Endothelial cell (in vitro differentiated cells): ENCODE measurements around the gene BMP7. TPM values are rescaled to one million over a fixed set of nuclear protein-coding genes. Genes with fewer than 3 reads are reported as not detected.

Source experiments
- DNase-seq: peaks from one replicate; pipeline ENCODE4 v3.0.0; 2021; ENCODE audit warnings: low spot score
- H3K27ac Mint-ChIP-seq: one replicate; pipeline ENCODE4 v1.8.0; 2021; ENCODE audit warnings: mixed read lengths, inconsistent platforms; ENCODE audit not compliant: unreplicated experiment
- H3K27me3 Mint-ChIP-seq: one replicate; pipeline ENCODE4 v1.8.0; 2021; ENCODE audit warnings: mild to moderate bottlenecking, moderate library complexity, mixed read lengths, inconsistent platforms; ENCODE audit not compliant: unreplicated experiment
- H3K36me3 Mint-ChIP-seq: one replicate; pipeline ENCODE4 v1.8.0; 2021; ENCODE audit warnings: mild to moderate bottlenecking, low read depth, mixed read lengths, inconsistent platforms; ENCODE audit not compliant: unreplicated experiment
- H3K4me1 Mint-ChIP-seq: one replicate; pipeline ENCODE4 v1.8.0; 2021; ENCODE audit warnings: mild to moderate bottlenecking, mixed read lengths, inconsistent platforms; ENCODE audit not compliant: unreplicated experiment
- H3K4me3 Mint-ChIP-seq: one replicate; pipeline ENCODE4 v1.8.0; 2021; ENCODE audit warnings: mild to moderate bottlenecking, mixed read lengths, inconsistent platforms; ENCODE audit not compliant: unreplicated experiment
- H3K9me3 Mint-ChIP-seq: one replicate; pipeline ENCODE4 v1.8.0; 2021; ENCODE audit warnings: mixed read lengths, inconsistent platforms; ENCODE audit not compliant: unreplicated experiment
- CTCF ChIP-seq: fragments of 200-600 bp; sonication (generic); IDR thresholded peaks from one replicate; pipeline ENCODE4 v1.5.0; 2021; ENCODE audit warnings: antibody characterized with exemption; ENCODE audit not compliant: unreplicated experiment
- total RNA-seq: library from RNA; stranded (reverse); fragmentation: NEBNext Ultra II Directional; extraction: Animal tissue kit (Norgen Biotek cat#: 25700); gene quantifications from one replicate; pipeline ENCODE4 v1.2.1, GENCODE V29; 2021; ENCODE audit not compliant: unreplicated experiment

The BMP7 gene
- total RNA-seq, 1 donor from 2014 or later = 0.38 TPM

GRCh38 chr20:57128044-57128757 lies 138.2 kb downstream of the BMP7 start:
- no peak for DNase-seq
- TF ChIP-seq CTCF = no peak
- Mint-ChIP-seq H3K36me3 (no peaks in the 10 kb centered on the region), H3K27ac (no peak overlapping the region), H3K4me1 (no peaks in the 10 kb centered on the region), H3K27me3 (peaks cover 4% of the 10 kb centered on the region), H3K4me3 (no peak overlapping the region), H3K9me3 (no peaks in the 10 kb centered on the region)

GRCh38 chr20:57126481-57127092 lies 139.9 kb downstream of the BMP7 start:
- Mint-ChIP-seq H3K27me3 (peaks cover 4% of the 10 kb centered on the region), H3K9me3 (no peaks in the 10 kb centered on the region), H3K27ac (no peak overlapping the region), H3K4me3 (no peak overlapping the region), H3K4me1 (no peaks in the 10 kb centered on the region), H3K36me3 (no peaks in the 10 kb centered on the region)
- DNase-seq = no peak
- no peak for TF ChIP-seq CTCF

GRCh38 chr20:57124800-57125517 lies 141.5 kb downstream of the BMP7 start:
- no peak for TF ChIP-seq CTCF
- no peaks in the 10 kb centered on the region for H3K36me3 Mint-ChIP-seq
- H3K4me3 Mint-ChIP-seq = no peak overlapping the region
- H3K4me1 Mint-ChIP-seq = no peaks in the 10 kb centered on the region
- H3K9me3 Mint-ChIP-seq = no peaks in the 10 kb centered on the region
- peaks cover 4% of the 10 kb centered on the region for H3K27me3 Mint-ChIP-seq
- H3K27ac Mint-ChIP-seq = no peak overlapping the region
- no peak for DNase-seq

- TF ChIP-seq CTCF = no peak
- no peaks in the 10 kb centered on the region for H3K36me3 Mint-ChIP-seq
- no peaks in the 10 kb centered on the region for H3K4me1 Mint-ChIP-seq
- H3K27ac Mint-ChIP-seq = no peak overlapping the region
- peaks cover 3% of the 10 kb centered on the region for H3K27me3 Mint-ChIP-seq
- no peaks in the 10 kb centered on the region for H3K9me3 Mint-ChIP-seq
- H3K4me3 Mint-ChIP-seq = no peak overlapping the region
- no peak for DNase-seq
These were observed 142.1 kb downstream of the BMP7 start for GRCh38 chr20:57124366-57124765.

GRCh38 chr20:57123504-57123903 lies 142.9 kb downstream of the BMP7 start:
- Mint-ChIP-seq H3K9me3 (no peaks in the 10 kb centered on the region), H3K4me3 (no peak overlapping the region), H3K36me3 (no peaks in the 10 kb centered on the region), H3K27me3 (peaks cover 2% of the 10 kb centered on the region), H3K27ac (no peak overlapping the region), H3K4me1 (no peaks in the 10 kb centered on the region)
- TF ChIP-seq CTCF = no peak
- DNase-seq = no peak
